Activated CD8-positive, alpha-beta memory T cell treated with anti-CD3 and anti-CD28 coated beads, Interleukin-2, amount 50 U/mL, for 48 hours (primary cell): ENCODE data around the gene NMRK2.
A peak's percentile ranks its signal among the peaks of the same experiment; 100 is the strongest.

ENCODE experiments used
- DNase-seq: peaks from one replicate; pipeline ENCODE4 v3.0.0-alpha.2; 2020

NMRK2 gene

DNA sequence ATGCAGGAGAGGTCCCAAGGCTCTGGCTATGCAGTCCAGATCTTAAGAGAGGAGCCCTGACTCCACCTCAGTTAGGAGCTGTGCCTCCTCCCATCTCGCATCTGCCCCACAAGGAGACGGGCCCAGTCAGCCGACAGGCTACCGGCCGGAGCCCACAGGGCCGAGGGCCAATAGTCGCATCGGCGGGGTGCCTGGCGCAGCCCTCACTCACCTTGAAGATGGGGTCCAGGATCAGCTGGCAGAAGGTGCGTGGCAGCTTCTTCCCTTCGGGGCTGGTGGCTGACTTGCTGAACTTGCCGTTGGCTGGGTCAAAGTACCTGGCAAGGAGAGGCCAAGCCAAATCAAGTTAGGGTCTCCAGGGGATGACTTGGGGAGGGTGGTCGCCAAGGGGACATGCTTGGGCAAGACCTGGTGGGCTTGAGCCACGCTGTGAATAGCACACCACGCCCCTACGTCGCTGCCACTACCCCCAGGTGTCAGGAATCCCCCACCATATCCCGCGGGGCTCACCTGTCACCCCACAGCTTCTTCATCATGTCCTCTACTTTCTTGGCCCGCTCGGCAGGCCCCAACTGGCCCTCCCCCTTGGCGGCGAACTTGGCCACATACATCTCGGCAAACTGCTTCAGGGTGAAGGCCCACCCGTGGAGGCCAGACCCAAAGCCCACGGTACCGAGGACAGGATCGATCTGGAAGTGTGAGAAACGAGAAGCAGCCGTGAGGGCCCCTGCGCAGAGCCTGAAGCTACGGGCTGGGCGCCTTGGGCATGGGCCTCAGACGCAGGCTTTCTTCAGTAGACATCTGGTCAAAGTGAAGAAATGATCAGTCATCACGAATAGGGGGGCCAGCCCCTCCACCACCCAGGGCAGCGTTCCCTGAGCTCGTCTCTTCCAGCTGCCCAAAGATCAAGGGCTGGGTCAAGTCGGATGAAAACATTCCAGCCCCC is 49.1 kb downstream of the NMRK2 start:
- DNase-seq = peak; percentile 65

DNA sequence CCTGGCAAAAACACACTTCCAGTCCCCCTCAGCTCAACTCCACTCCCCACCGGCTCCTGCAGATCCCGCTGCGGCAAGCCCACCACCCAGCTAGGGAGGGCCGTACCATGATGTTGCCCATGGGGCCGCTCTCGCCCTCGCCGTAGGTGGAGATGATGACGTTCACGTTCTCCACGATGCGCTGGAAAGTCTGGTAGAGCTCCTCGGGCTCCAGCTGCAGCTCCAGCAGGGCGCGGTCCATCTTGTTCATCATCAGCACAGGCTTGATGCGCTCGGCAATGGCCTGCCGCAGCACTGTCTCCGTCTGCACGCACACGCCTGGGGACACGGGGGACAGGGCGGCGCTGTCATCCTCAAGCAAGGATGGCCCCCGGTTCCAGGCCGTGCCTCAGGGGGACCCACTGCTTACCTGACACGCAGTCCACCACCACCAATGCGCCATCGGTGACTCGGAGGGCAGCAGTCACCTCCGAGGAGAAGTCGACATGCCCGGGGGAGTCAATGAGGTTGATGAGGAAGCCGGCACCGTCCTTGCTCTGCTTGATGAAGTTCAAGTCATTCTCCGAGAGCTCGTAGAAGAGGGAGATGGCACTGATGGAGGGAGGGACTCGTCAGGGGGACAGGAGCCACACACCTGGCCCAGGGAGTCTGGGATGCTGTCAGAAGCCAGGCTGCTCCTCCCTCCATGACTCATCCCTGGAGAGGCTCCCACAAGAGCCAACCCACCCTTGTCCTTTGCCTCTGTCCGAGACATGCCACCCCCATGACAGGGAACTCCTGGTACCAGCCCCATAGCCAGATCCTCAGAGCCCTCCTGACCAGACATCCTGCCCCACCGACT is 50.1 kb downstream of the NMRK2 start:
- DNase-seq = peak; percentile 65

DNA sequence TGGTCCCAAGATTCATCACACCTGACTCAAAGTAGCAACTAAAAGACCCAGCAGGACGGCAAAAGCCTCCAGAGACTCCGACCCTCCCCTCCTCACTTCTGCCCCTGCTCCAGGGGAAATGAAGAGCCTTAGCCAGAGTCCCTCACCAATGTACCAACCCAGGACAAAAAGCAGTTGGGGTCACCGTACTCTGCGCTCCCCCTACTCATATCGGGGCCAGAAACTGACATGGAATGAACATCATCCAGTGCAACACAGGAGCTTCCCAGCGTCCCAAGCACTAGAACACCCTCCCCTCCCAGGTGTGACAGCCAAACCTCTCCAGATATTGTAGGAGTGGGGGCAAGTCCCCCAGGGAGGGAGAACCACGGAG is 50.7 kb downstream of the NMRK2 start:
- DNase-seq = no peak

DNA sequence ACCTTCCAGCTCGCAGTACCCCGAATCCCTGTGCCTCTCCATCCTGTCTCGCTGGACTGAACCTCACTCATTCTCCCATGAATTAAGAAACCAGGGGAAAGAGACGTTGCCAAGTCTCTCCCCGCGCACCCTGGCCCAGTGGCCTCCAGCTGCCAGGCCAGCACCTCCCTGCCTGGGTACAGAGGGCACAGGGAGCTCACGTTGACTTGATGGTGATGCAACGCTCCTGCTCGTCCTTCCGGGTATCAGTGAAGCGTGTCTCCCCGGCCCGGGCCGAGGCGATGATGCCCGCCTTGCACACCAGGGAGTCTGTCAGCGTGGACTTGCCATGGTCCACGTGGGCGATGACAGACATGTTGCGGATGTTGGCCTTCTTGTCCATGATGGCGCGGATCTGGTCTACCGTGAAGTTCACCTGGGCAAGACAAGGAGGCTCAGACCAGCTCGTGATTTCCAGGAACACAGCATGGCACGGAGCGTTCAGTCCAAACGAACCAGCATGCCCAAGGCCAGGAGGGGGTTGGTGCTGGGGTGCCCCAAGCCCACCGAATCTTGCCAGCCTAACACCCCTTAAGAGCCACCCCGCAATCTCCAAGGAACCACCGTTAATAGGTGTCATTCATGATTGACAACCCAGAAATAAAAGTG is 51.2 kb downstream of the NMRK2 start:
- DNase-seq = peak; percentile 73

DNA sequence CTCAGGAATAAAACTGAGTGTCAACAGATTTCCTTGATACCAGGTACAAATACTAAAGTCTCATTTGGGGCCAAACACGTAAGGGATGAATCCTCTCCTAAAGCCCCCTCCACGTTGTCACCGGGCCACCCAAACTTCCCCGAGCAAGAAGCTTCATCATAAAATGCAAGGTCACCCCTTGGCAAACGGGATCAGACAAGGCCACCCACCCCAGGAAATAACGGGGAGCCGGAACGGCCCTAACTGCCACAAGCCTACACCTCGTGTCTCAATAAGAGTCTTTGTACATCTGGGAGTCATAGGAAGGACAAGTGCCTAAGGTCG is 51.7 kb downstream of the NMRK2 start:
- DNase-seq = no peak

DNA sequence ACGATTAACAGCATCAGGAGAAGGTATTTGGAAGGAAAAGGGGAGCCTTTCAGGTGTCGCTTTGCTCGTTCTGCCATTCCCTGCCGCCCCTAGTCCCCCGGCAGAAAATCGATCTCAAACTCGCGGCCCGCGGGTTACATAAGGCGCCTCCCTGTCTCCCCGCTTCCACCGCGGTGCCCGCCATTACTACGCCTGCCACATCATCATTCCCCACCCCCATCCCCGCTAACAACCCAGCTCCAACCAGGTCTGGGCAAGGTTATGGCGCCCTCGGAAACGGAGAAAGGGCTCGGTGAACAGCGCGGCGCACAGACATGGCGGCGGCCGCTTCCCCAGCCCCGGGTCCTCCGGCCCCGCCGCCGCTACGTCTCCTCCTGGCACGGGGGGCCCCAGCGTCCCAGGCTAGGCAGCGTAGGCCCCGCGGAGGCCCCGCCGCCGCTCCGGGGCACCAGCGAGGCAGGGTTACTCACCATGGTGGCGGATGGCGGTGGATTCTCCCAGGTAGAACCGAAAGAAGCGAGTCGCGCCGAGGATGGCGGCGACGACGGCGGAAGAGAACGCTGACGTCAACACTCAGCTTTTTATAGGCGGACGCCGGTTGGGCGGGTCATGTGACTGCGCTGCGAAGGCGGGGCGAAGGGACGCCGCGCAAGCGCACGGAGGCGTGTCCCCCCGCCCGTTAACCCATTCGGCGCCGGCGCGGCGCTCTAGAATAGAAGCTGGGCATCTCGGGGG is 52.2 kb downstream of the NMRK2 start, which contains the start of gene EEF2:
EEF2 (minus strand) TSS at position 556 of the 735 bp plus-strand sequence; CDS start at position 473, 83 bp downstream.
- peak; percentile 97 for DNase-seq

DNA sequence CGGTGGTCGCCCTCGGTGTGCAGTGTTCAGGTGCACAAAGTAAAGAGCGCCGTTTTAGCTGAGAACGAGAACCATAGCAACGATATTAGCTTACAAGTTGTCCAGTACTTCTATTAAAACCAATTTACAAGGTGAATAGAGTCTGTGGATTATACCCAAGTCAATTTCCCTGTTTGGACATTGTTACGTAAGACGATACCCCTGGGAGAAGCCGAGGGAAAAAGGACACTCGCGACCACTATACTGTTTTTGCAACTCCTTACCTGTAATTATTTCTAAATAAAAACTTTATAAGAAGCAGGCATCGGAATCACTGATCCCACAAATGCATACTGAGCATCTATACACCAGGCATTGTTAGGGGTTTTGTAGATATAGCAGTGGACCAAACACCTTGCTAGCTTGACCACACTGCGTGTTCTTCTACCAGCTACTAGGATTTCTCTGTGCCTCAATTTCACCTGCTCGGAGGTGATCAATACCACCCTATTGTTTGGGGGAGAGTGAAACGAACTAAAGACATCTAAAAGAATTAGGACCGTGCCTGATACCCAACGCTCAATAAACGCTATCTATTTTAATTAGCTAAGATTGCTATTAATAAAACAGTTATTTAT is 52.9 kb downstream of the NMRK2 start:
- DNase-seq = no peak

DNA sequence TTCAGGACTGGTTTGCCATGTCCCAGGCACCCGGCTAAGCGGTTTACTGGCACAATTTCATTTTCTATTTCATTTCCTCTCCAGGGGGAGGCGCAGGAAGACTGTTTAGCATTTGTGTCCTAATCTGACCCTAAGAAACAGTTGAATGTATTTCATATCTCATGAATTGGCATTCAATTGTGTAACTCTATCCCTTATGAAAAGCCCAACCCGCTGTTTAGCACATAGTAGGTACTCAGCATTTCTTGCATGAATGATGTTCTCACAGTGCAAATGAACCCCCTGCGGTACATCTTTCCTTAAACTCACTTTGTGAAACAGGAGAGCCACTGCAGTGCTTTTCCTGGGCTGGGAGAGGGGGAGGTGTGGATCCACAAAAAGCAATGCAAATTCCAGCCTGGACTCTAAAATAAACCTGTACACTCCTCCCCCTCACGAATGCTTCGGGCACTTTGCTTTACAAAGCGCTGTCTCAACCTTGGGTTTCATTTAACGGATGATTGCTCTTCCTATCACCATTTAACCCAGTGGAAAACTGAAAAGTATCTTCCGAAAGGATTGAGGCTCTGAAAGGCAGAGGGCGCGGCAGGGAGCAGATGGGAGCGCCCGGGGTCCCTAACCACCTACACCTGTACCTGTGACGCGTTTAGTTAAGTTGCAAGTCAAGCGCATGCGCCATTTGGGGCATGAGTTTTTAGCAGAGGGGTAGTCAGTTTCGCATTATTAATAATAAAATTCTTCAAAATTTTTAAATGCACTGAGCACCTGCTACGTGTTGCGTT is 53.6 kb downstream of the NMRK2 start:
- DNase-seq = peak; percentile 78

DNA sequence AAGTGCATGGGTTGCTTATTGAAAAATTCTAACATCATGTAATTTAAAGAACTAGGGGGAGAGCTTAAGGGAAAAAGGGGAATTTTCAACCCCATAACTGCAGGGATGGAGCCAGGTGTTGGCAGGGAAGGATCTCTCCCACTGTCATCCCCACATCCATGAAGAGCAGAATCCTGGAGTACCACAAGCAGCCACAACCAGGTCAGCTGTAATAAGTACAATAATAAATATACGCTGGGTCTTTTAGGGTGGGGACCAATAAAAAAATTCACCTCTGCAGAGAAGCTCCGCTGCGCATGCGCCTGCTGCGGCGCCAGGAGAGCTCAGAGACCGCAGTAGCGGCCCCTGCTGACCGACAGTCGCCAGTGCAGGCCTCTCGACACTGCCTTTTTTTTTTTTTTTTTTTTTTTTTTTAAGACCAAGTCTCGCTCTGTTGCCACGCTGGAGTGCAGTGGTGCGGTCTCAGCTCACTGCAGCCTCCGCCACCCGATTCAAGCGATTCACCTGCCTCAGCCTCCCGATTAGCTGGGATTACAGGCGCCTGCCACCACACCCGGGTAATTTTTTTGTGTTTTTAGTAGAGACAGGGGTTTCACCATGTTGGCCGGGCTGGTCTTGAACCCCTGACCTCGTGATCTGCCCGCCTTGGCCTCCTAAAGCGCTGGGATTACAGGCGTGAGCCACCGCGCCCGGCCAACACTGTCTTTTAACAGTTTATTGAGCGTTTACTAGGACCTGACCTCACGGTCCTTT is 54.9 kb downstream of the NMRK2 start:
- peak; percentile 93 for DNase-seq

DNA sequence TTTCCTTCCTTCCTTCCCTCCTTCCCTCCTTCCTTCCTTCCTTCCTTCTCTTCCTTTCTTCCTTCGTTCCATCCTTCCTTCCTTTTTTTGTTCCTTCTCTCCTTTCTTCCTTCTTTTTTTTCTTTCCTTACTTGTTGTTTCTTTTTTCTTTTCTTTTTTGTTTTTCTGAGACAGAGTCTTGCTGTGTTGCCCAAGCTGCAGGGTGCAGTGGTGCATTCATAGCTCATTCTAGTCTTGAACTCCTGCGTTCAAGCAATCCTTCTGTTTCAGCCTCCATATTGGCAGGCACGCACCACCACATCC is 57.9 kb downstream of the NMRK2 start:
- no peak for DNase-seq
